Activated CD4-positive, alpha-beta T cell treated with anti-CD3 and anti-CD28 coated beads for 4 hours (primary cell): Measurements from ENCODE around the gene PPP1R12B.
"Not testable (repeated sequence)": the region's sequence is repeated elsewhere in the genome, so short reads cannot be mapped to it uniquely, and the experiment has no call there.

Experiments used
- DNase-seq, 2 donors: peaks; one replicate each; pipeline ENCODE4 v3.0.0-alpha.2; 2020

The PPP1R12B gene

DNA sequence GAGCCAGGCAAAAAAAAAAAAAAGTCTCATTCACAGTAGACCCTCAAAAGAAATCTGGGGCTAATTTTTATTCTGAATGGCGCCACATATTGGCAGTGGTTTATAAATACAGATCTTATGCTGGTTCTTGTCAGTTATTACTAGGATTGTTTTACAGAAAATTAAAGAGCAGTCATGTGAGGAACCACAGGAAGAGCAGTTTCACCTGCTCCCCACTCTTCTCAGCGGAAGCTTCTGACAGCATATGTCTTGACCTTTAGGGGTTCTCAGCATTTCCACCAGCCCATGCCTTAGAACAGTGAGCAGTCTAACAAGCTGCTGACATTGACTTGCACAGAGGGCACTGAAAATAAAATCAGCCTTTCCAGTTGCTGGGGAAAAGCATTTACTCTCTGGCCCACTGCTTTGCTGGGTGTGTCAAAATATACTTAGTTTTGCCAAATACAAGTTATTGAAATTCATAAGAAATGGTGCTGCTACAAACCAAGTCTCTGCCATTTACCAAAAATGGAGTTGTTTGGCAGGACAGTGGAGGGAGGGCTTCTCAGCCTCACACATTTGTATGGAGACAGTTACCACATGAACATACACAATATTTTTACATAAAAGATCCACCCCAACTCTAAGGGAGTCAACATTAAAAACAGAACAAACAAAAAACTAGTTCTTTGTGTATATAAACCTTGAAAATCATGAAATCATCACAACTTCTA, 217.5 kb downstream of the PPP1R12B start:
- no peak for DNase-seq

DNA sequence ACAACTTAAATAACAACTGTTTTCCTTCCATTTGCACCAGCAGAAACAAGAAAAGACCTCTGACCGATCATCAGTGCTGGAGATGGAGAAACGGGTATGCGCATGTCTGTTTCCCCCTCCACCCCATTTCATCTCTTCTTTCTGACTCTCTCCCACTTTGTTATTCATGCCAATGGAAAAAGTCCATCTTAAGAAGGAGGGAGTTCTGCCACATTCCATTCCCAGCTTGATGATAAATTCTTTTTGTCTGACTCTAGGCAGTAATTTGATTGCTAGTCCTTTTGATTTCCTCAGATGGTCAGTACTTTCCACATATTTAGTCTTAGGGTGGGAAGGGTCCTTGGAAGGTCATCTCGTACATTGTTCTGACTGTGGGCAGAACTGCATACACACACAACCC, 219.2 kb downstream of the PPP1R12B start:
- DNase-seq: no peak

- DNase-seq: no peak
These were observed 219.9 kb downstream of the PPP1R12B start for GRCh38 chr1:202568410-202568809.

DNA sequence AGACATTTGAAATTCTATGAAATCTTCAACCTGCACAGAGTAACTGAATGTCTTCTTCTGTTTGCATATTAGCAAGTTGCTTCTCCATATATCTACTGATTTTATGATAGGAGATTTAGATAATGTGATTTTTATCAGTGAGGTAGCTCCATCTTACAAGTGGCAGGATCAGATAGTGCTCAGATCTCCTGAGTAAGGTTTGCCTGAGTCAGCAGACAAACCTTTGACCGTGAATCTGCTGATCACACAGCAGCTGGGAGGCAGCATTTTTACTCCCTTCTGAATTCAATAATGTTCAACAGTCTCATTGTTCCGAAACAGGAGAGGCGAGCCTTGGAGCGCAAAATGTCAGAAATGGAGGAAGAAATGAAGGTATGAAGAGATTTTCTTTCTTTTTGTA, 220.3 kb downstream of the PPP1R12B start:
- no peak for DNase-seq

DNA sequence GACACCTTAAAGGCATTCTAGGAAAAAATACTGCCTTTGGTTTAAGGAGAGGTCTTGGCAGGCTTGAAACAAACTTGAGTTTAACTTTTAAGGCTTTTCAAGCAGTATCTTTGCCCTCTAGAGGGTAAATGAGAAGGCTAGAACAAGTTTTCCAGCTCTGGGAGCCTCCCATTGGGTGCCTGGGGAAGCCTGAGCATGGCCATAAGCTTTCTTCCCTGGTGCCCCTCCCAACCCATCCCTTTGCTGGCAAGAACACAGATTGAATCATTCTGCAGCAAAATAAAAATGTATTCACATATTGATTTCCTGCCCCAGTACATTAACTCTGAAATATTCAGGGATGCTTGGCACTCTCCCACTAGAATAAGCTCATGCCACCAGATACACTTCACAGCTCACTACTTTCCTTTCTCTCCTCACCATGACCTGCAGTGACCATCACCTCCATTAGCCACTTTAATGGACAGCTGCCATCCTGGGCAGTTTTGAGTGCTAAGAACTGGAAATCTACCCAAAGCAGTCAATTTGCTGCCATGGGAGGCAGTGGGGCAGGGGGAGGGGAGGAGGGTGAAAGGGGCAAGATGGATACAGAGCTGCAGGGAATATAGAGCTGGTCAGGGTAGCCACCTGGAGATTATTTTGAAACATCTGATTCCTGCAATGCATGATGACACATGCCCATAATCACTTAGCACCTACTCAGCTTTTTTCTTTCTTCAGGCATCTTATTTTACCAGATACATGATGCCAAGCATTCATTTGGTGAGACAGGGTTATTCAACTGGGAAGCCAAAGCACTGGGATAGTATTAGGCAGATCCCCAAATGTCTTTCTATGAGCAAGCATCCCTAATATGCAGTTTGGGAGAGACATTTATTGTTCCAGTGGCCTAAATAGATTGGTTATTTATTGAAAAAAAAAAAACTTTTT, 221.2 kb downstream of the PPP1R12B start:
- DNase-seq: no peak

DNA sequence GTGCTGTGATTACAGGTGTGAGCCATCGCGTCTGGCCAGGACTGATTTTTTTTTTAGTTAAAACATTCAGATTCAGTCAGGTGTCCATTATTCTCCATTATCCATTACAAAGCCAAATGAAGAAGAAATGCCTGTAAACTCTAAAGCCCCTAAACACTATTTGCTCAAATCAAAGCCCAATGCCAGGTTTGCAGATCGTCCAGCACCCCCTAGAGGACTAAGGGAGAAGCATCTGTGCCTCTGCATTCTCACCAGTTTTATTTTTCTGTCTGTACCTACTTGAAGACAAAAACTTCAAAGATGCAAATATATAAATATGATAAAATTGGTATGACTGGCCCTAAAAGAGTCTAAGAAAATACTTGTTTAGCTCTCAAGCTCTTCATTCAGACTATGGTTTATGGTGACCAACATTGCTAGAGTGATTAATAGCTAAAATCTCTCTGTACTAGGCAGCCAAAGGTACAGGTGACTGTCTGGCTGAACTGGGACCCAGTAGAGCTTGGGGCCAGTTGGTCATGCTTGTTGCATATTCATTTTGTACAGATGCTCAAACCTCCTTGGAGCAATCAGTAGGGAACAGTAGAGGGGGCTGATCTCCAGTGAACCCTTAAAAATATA, 223.3 kb downstream of the PPP1R12B start:
- DNase-seq: no peak

GRCh38 chr1:202572867-202573266, 224.4 kb downstream of the PPP1R12B start:
- no peak for DNase-seq

DNA sequence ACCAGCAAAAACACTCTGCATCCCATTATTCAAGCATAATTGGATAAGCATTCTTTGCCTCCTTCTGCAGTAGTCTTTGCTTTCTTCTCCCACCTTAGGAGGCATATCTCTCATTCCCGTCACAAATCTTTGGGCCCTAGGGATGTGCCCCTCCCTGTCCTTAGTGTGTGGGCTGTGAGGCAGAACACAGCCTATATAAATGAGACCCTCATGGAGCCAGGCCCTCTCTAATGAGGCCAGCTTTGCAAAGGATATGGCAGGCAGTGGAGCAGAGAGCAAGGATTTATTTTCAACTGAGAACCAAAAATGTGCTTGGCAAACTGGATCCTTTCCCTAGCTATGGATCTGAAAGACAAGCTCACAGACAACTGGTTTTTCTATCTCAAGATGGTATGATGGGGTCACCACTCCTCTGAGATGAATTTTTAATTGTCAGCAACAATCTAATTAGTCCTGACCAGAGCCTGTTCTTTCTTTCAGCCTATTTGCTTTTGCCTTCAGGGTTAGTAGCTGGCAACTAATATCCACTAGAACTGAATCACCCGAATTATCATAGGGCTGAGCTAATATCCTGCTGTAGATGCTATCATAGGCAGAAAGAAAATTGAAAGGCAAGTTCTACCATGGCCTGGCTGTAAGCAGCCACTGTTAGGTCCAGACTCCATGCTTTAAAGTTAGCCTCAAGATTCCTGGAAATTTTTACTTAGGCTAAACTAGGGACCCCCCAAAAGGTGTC, 227.6 kb downstream of the PPP1R12B start:
- no peak for DNase-seq

DNA sequence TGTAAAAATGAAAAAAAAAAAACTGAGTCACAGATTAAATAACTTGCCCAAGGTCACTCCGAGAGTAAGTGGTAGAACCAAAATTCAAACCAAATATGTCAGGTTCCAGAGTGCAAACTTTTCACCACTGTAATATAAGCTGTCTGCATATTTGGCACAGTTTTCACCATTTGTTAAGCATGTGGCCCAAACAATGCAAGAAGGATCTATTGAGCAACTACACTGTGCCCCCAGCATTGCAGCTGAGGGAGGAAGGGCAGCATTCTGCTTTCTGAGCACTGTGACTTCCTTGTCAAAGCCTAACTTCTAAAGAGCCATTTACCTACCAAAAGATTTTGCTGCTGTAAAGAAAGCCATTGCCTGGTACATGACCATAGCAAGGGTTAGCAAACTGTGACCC, 228.3 kb downstream of the PPP1R12B start:
- DNase-seq: no peak

DNA sequence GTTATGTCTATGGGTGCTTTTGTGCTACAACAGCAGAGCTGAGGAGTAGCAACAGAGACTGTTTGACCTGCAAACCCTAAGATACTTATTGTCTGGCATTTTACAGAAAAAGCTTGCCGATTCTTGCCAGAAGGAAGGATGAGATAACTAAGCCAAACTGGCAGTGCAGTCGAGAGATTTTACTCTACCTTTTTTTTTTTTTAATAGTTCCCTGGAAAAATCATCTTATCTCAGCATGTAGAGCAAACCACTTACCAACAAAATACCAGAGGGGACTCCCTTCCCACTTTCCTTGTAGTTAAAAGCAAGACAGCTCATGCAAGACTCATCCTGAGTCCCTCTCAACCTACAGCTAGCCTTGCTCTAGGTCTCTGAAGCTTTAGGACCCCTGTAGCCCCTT, 228.9 kb downstream of the PPP1R12B start:
- DNase-seq: no peak

DNA sequence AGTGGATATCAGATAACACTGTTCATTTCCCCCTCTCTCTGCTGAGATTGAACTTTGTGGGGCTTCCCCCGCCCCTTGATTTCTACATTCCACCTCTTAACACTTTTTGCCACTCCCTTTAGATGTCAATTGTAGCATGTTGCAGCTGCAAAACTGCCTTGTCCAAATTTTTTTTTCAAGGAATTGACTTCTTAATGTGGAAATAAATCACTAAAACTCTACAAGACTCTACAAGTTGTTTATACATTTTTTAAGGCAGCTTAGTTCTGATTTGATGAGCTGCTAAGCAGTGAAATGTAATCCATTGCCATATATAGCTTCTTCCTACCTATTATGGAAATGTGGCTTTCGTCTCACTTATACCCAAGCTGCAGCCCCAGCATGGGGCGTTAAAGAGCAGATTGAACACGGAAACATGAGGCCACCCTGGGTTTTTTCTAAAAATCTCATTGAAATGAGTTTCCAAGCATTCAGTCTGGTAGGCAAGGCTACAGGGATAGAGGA, 229.6 kb downstream of the PPP1R12B start:
- no peak for DNase-seq

DNA sequence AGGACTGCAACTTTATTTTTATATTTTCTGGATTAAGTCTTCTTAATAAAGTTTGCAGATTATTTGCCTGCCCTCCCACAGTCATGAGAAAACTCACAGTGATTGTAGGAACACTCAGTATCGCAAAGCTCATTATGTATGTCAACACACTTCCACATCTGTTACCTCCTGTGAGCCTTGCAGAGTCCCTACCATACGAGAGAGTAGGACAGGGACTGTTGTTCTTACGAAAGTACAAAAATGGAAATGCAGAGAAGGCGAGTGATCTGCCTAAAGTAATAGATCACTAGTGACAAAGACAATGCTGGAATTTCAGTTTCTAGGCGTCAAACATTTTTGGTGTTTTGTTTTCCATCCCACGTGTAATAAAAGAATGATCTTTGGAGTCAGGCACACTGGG, 230.1 kb downstream of the PPP1R12B start:
- DNase-seq: no peak

DNA sequence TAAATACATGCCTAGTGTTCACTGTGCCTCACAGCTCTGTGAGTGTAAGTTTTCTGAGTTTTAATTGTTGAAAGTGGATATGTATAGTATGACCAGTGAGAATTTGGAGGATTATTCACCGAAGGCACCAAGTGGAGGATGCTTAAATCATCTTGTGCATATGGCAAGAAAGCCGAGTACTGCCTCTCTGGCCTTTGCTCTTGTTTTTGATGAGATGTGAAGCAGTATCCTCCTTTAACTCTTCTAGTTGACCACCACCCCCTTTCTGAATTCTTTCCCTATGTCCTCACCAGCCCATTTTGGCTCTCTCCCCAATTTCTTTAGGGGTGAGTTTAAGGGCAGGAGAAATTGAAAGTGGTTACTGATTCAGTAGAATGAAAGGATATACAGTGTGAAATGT, 231.3 kb downstream of the PPP1R12B start:
- no peak for DNase-seq

DNA sequence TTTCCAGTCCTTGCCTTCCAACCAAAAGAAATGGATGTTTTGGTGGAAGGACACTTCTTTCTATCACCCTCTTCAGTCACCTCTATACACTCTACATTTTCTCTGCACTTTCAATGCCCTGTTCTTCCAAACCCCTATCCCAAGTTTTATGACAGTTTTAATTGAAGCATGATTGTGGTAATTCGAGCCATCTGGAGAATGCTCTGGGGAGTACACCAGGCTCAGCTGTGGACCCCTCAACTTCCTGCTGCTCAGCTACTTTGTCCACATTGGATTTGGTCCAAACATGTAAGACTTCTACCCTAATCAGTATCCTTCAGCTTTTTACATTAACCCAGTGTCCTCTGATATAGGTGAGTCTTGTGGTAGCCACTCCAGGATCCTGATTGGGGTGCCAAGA, 232.1 kb downstream of the PPP1R12B start:
- DNase-seq: no peak

- not testable (repeated sequence) for DNase-seq
These were observed 233.9 kb downstream of the PPP1R12B start for GRCh38 chr1:202582350-202582749.

GRCh38 chr1:202584707-202585589, 236.4 kb downstream of the PPP1R12B start:
- DNase-seq: no peak

- DNase-seq: no peak
These were observed 237.1 kb downstream of the PPP1R12B start for GRCh38 chr1:202585590-202585933.

- DNase-seq: no peak
These were observed 237.7 kb downstream of the PPP1R12B start for GRCh38 chr1:202586018-202586821.

GRCh38 chr1:202586871-202587270, 238.4 kb downstream of the PPP1R12B start:
- DNase-seq: no peak

- no peak for DNase-seq
These were observed 239.5 kb downstream of the PPP1R12B start for GRCh38 chr1:202587859-202588485.
